ENCODE measurements around the gene PTPN18. TPM values are rescaled to one million over a fixed set of nuclear protein-coding genes. Genes with fewer than 3 reads are reported as not detected.

PTPN18 gene
- total RNA-seq, 1 experiment from 2014 or later = 16.3 TPM

- no peak overlapping the region for H3K9ac ChIP-seq (ENCODE audit: extremely low read depth, insufficient read length, low read length)
- H3K79me1 ChIP-seq (ENCODE audit: insufficient read depth, low read depth, low read length, poor library complexity, severe bottlenecking) = no peaks in the 10 kb centered on the region
- no peak overlapping the region for H3K18ac ChIP-seq (ENCODE audit: insufficient read length, low read depth, low read length)
- H3K23ac ChIP-seq (ENCODE audit: insufficient read length, low read depth, low read length) = no peak overlapping the region
- WGBS (ENCODE audit: extremely low coverage, insufficient read length, low lambda C conversion rate) = no CpG with 5 or more reads among the region's 4 CpGs
- no peak overlapping the region for H2BK15ac ChIP-seq (ENCODE audit: low read depth, low read length)
- no peaks in the 10 kb centered on the region for H4K20me1 ChIP-seq (ENCODE audit: control insufficient read depth, insufficient read depth, insufficient read length)
- H3K4ac ChIP-seq (ENCODE audit: low read depth, low read length) = no peak overlapping the region
- H3K27me3 ChIP-seq (ENCODE audit: insufficient read depth, low read length) = no peaks in the 10 kb centered on the region
- TF ChIP-seq CTCF (conservative IDR thresholded peaks at IDR 0.05) = no peak
- H4K91ac ChIP-seq (ENCODE audit: insufficient read length, low read depth, low read length) = no peak overlapping the region
- H3K27ac Mint-ChIP-seq = no peak overlapping the region
- H3K4me1 ChIP-seq (ENCODE audit: insufficient read depth, low read length) = no peaks in the 10 kb centered on the region
- H2BK12ac ChIP-seq (ENCODE audit: insufficient read length, low read depth, low read length) = no peak overlapping the region
- H3K79me2 ChIP-seq (ENCODE audit: insufficient read depth, low read length) = no peaks in the 10 kb centered on the region
- no peak overlapping the region for H4K5ac ChIP-seq (ENCODE audit: insufficient read length, low read depth, low read length)
- DNase-seq = no peak
- H3K23me2 ChIP-seq (ENCODE audit: insufficient read length, low read depth, low read length, poor library complexity, severe bottlenecking) = no peaks in the 10 kb centered on the region
- no peak overlapping the region for H3K4me3 Mint-ChIP-seq
- no peak overlapping the region for H2AFZ ChIP-seq (ENCODE audit: low read length)
- no peak overlapping the region for H3T11ph ChIP-seq (ENCODE audit: low read length)
- no peak overlapping the region for H3K14ac ChIP-seq (ENCODE audit: insufficient read depth, low read length)
- H3K4me2 ChIP-seq (ENCODE audit: insufficient read depth, insufficient read length, low read length) = no peak overlapping the region
- no peak overlapping the region for H2BK120ac ChIP-seq (ENCODE audit: low read depth, low read length, poor library complexity, severe bottlenecking)
- no peak overlapping the region for H3K56ac ChIP-seq (ENCODE audit: insufficient read length, low read depth, low read length)
- H4K8ac ChIP-seq (replicated peaks; ENCODE audit: insufficient read length, low read depth, low read length) = no peak overlapping the region
- H3K9me3 ChIP-seq (ENCODE audit: control insufficient read depth, low read depth, low read length) = no peaks in the 10 kb centered on the region
- H3K9me3 Mint-ChIP-seq = no peaks in the 10 kb centered on the region
- H2BK20ac ChIP-seq (ENCODE audit: low read depth, low read length, poor library complexity, severe bottlenecking) = no peak overlapping the region
- H3K27me3 Mint-ChIP-seq (ENCODE audit: low read depth) = peaks cover 13% of the 10 kb centered on the region
- no peaks in the 10 kb centered on the region for H3K4me1 Mint-ChIP-seq
- no peak overlapping the region for H2BK5ac ChIP-seq (ENCODE audit: insufficient read length, low read length)
- H2AK5ac ChIP-seq (ENCODE audit: insufficient read length, low read length) = no peak overlapping the region
- no peaks in the 10 kb centered on the region for H3K36me3 Mint-ChIP-seq (ENCODE audit: insufficient read depth in 1 of 3, low read depth in 3 of 3)
- H3K27ac ChIP-seq (ENCODE audit: insufficient read length, low read depth, low read length) = no peak overlapping the region
Observed at GRCh38 chr2:130307850-130308249, 48.0 kb upstream of the PTPN18 start.
